ENCODE results near the gene PNMA6E. TPM values are rescaled to one million over a fixed set of nuclear protein-coding genes. Genes with fewer than 3 reads are reported as not detected.

PNMA6E gene
- total RNA-seq, 5 donors from 2014 or later (not counting 1 experiment from before 2014, with no cell fraction given) = not detected

DNA sequence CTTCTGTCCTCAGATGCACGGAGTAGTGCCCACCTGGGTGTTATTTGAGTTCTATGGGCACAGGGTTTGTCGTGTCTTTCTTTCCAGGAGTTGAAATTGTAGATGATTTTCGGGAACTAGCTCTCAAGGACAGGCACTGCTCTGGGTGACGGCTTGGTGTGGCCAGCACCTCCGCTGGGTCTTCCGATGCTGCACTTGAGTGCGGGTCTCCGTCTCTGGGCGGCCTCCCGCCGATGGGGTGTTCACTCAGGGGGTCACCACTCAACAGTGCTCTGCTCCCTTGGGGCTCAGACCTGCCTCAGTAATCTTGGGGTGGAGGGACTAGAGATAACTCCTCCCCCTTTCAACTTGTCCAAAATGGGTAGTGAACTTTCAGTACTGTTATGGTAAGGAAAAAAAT, 12.6 kb upstream of the PNMA6E start:
- no CpG with 5 or more reads among the region's 11 CpGs for WGBS (ENCODE audit: insufficient coverage)
- peak overlapping the region in 1 of 3 donors; percentile 34 for H3K4me3 Mint-ChIP-seq

DNA sequence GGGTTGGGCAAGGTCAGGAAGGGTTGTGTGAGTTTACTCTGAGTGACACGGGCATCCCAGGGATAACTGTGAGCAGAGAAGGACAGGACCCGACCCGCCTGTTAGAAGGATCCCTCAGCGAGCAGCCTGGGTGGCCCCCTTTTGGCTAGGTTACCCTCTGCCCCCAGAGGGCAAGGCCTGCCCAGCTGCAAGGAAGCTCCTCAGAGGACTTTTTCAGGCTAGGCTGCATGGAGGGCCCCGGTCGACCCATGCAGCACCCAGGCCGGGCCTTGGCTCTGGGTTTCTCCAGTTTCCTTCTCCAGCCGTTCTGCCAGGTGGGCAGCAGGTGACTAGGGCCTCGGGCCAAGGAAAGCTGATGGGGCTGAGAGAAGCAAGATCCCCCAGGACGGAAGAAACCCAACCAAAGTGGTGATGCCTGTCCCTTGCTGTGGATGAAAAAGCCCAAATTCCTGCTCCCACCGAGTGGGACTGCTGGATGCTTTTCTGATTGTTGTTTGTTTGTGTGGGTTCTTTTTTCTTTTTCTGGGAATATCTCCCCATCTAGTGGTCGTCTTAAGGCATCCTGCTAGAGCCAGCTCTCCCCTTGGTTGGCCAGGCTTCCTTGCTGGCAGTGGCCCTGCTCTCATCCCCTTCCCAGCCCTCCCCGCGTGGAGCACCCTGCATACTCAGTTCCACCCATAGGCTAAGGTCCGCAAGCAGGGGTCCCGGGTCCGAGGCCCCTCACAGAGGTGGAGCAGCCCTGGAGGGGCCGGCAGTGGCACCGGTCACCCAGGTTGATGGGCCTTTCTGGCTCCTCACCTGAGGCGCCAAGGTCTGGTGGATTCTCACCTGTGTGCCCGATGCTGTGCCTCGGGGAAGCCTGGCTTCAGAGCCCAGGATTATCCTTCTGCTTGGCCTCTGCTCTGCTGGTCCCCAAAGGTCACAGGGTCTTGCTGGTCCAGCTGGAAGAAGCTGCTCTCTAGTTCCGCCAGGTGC, 11.9 kb upstream of the PNMA6E start:
- H3K27me3 ChIP-seq (replicated peaks in 1 of 2; ENCODE audit: control insufficient read depth in 2 of 2, extremely low read depth in 1 of 2, insufficient read depth in 2 of 2, low read length in 1 of 2) = peaks cover 0 to 4% of the 10 kb centered on the region in 2 experiments
- H3K27ac Mint-ChIP-seq = no peak overlapping the region
- H3K27me3 Mint-ChIP-seq = peaks cover 2 to 11% of the 10 kb centered on the region in 2 donors
- H3K9me3 ChIP-seq = no peaks in the 10 kb centered on the region
- WGBS (ENCODE audit: insufficient coverage) = 96% methylated on average over 8 of the region's 23 CpGs
- ChIA-PET POLR2A (interaction anchor here in 1 of 2 donors (0.5 kb wide), 1 partner anchor 58 kb away, joined by 7 read pairs; no protein-coding TSS in a partner anchor), CTCF (no interaction called here)
- peaks cover 11 to 14% (median 12%) of the 10 kb centered on the region in 3 donors for H3K4me1 Mint-ChIP-seq
- H3K36me3 Mint-ChIP-seq = no peaks in the 10 kb centered on the region
- no peaks in the 10 kb centered on the region for H3K9me3 Mint-ChIP-seq
- peaks cover 0 to 12% of the 10 kb centered on the region in 2 experiments for H3K4me1 ChIP-seq (ENCODE audit: control insufficient read depth in 1 of 2, extremely low read depth in 1 of 2, insufficient read depth in 2 of 2, low read length in 2 of 2)
- H3K27ac ChIP-seq (ENCODE audit: low read length) = no peak overlapping the region
- H3K4me3 Mint-ChIP-seq = peak overlapping the region in 2 of 3 donors; percentile 66 to 75
- ATAC-seq (replicated peaks in 1 of 4) (no peak), DNase-seq (no peak)
- no peak overlapping the region for H3K4me3 ChIP-seq (ENCODE audit: control insufficient read depth in 1 of 2, extremely low read depth in 1 of 2, low read length in 1 of 2)
- H3K36me3 ChIP-seq (ENCODE audit: control insufficient read depth in 2 of 2, extremely low read depth in 1 of 2, insufficient read depth in 1 of 2, low read length in 1 of 2) = no peaks in the 10 kb centered on the region

More for the DNA sequence above, 12.6 kb upstream of the PNMA6E start:
- Histone ChIP-seq H3K36me3 (ENCODE audit: control insufficient read depth in 2 of 2, extremely low read depth in 1 of 2, insufficient read depth in 1 of 2, low read length in 1 of 2) (no peaks in the 10 kb centered on the region), H3K4me3 (ENCODE audit: control insufficient read depth in 1 of 2, extremely low read depth in 1 of 2, low read length in 1 of 2) (no peak overlapping the region), H3K4me1 (ENCODE audit: control insufficient read depth in 1 of 2, extremely low read depth in 1 of 2, insufficient read depth in 2 of 2, low read length in 2 of 2) (peaks cover 0 to 12% of the 10 kb centered on the region in 2 experiments), H3K27me3 (replicated peaks in 1 of 2; ENCODE audit: control insufficient read depth in 2 of 2, extremely low read depth in 1 of 2, insufficient read depth in 2 of 2, low read length in 1 of 2) (peaks cover 0 to 4% of the 10 kb centered on the region in 2 experiments), H3K9me3 (no peaks in the 10 kb centered on the region), H3K27ac (ENCODE audit: low read length) (no peak overlapping the region)
- H3K27me3 Mint-ChIP-seq = peaks cover 2 to 11% of the 10 kb centered on the region in 2 donors
- no peaks in the 10 kb centered on the region for H3K9me3 Mint-ChIP-seq
- ChIA-PET POLR2A (no interaction called here), CTCF (no interaction called here)
- DNase-seq (no peak), ATAC-seq (replicated peaks in 1 of 4) (no peak)
- H3K36me3 Mint-ChIP-seq = no peaks in the 10 kb centered on the region
- H3K27ac Mint-ChIP-seq = no peak overlapping the region
- H3K4me1 Mint-ChIP-seq = peaks cover 11 to 14% (median 12%) of the 10 kb centered on the region in 3 donors

DNA sequence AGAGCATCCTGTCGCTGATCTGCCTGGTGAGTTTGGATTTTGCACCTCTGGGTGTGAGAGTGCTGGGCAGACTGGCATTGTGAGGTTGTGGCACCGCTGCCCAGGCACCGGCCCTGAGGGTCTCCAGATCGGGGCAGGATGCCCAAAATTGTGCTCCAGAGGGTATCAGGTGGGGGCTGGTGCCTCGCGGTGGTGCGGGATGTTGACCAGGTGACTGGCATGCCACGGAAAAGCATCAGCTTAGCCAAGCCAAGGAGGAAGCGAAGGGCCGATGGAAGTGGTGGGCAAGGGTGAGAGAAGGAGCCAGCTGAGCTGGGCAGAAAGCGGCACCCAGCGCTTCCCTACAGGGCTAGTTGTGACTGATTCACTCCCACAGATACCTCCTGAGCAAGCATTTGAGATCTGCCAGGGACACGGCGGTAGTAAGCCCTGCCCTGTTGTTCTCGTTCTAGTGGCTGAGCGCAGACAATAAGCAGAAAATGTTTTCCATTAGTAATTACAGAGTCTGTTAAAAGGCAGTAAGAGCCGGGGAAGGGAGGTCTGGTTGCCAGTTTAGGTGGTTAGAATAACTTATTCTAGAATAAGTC, 10.9 kb upstream of the PNMA6E start:
- Histone ChIP-seq H3K4me1 (ENCODE audit: control insufficient read depth in 1 of 2, extremely low read depth in 1 of 2, insufficient read depth in 2 of 2, low read length in 2 of 2) (peaks cover 0 to 12% of the 10 kb centered on the region in 2 experiments), H3K36me3 (ENCODE audit: control insufficient read depth in 2 of 2, extremely low read depth in 1 of 2, insufficient read depth in 1 of 2, low read length in 1 of 2) (no peaks in the 10 kb centered on the region), H3K27ac (ENCODE audit: low read length) (no peak overlapping the region), H3K9me3 (no peaks in the 10 kb centered on the region), H3K4me3 (ENCODE audit: control insufficient read depth in 1 of 2, extremely low read depth in 1 of 2, low read length in 1 of 2) (peak overlapping the region; percentile 45 to 54), H3K27me3 (replicated peaks in 1 of 2; ENCODE audit: control insufficient read depth in 2 of 2, extremely low read depth in 1 of 2, insufficient read depth in 2 of 2, low read length in 1 of 2) (peaks cover 0 to 4% of the 10 kb centered on the region in 2 experiments)
- Mint-ChIP-seq H3K36me3 (no peaks in the 10 kb centered on the region), H3K27me3 (peaks cover 2 to 8% of the 10 kb centered on the region in 2 donors), H3K4me1 (peaks cover 11 to 14% (median 12%) of the 10 kb centered on the region in 3 donors), H3K27ac (no peak overlapping the region), H3K9me3 (no peaks in the 10 kb centered on the region), H3K4me3 (peak overlapping the region; percentile 66 to 76 (median 75))
- ATAC-seq (replicated peaks in 1 of 4) = no peak
- ChIA-PET POLR2A (interaction anchor here in 1 of 2 donors (0.5 kb wide), 1 partner anchor 59 kb away, joined by 7 read pairs; no protein-coding TSS in a partner anchor), CTCF (no interaction called here)
- no peak for DNase-seq
- WGBS (ENCODE audit: insufficient coverage) = no CpG with 5 or more reads among the region's 17 CpGs

DNA sequence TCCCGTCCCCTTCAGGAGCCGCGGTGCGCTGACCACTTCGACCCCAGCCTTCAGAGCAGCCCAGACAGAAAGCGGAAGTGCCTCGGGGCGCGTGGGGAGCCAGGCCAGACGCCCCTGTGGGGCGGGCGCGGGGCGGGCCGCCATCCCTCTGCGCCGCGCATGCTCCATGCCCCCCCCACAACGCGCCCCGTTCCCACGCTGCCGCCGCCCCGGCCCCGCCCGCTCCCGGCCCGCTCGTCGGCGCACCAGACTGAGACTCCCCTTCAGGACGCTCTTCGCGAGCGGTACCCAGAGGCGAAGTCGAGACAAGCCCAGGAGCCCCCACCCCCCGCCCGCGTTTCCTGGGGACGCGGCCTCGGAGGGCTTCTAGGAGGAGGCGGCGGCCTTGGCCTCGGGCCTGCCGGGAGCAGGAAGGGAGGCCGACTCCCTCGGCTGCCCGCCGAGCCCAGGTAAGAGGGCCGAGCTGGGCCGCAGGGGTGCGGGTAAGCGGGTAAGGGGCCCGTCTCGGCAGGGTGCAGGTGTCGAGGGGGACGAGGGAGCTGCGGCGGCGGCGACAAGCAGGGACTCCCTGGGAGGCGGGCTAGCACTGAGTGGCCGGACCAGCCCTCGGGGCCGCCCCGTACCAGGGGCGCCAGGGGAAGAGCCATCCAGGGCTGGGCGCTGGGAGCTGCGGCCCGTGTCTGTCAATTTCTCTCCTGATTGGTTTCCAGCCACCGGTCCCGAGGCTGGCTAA, 10.3 kb upstream of the PNMA6E start, which contains the start of gene ZFP92:
TSS of gene ZFP92 (plus strand) at position 218 of the 733 bp plus-strand sequence. CDS start 6,851 bp downstream, outside the sequence.
- H3K27ac Mint-ChIP-seq = no peak within 1 kb of the TSS
- peak within 1 kb of the TSS; percentile 68 to 76 (median 75) for H3K4me3 Mint-ChIP-seq
- H3K4me1 ChIP-seq (ENCODE audit: control insufficient read depth in 1 of 2, extremely low read depth in 1 of 2, insufficient read depth in 2 of 2, low read length in 2 of 2) = peaks cover 0 to 12% of the 10 kb centered on the region in 2 experiments
- no peaks in the 10 kb centered on the region for H3K9me3 Mint-ChIP-seq
- peaks cover 11 to 14% (median 12%) of the 10 kb centered on the region in 3 donors for H3K4me1 Mint-ChIP-seq
- peak; percentile 64 to 84 (median 70) for ATAC-seq (replicated peaks in 1 of 4)
- peak in 29 of 35 experiments; percentile 4 to 58 (median 23) for DNase-seq
- ChIA-PET CTCF (no interaction called here), POLR2A (no interaction called here)
- peaks cover 2 to 8% of the 10 kb centered on the region in 2 donors for H3K27me3 Mint-ChIP-seq
- WGBS (ENCODE audit: insufficient coverage) = 1% methylated on average over 32 of the region's 75 CpGs
- H3K9me3 ChIP-seq = no peaks in the 10 kb centered on the region
- peak within 1 kb of the TSS; percentile 45 to 54 for H3K4me3 ChIP-seq (ENCODE audit: control insufficient read depth in 1 of 2, extremely low read depth in 1 of 2, low read length in 1 of 2)
- no peak within 1 kb of the TSS for H3K27ac ChIP-seq (ENCODE audit: low read length)
- H3K27me3 ChIP-seq (replicated peaks in 1 of 2; ENCODE audit: control insufficient read depth in 2 of 2, extremely low read depth in 1 of 2, insufficient read depth in 2 of 2, low read length in 1 of 2) = peaks cover 0 to 4% of the 10 kb centered on the region in 2 experiments
- H3K36me3 ChIP-seq (ENCODE audit: control insufficient read depth in 2 of 2, extremely low read depth in 1 of 2, insufficient read depth in 1 of 2, low read length in 1 of 2) = no peaks in the 10 kb centered on the region
- H3K36me3 Mint-ChIP-seq = no peaks in the 10 kb centered on the region

DNA sequence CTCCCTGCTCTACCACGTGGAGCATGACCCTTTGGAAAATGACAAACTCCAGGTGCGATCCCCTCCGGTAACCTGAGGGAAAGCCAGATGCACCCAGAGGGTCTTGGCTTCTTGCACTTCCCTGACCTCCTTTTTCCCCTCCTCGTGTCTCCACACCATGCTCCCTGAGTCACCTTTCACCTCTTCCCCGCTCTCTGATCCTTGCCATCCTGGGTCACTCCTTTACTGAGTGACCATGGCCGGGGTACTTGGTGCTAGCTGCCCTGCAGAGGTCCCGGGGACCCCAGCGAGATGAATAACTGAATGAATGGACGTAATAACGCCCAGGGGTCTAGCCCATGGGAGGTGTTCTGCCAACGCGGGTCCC, 9.7 kb upstream of the PNMA6E start:
- 83% methylated on average over 4 of the region's 12 CpGs for WGBS (ENCODE audit: insufficient coverage)
- H3K36me3 ChIP-seq (ENCODE audit: control insufficient read depth in 2 of 2, extremely low read depth in 1 of 2, insufficient read depth in 1 of 2, low read length in 1 of 2) = no peaks in the 10 kb centered on the region
- CTCF ChIA-PET = no interaction called here
- H3K4me1 Mint-ChIP-seq = peaks cover 11 to 14% (median 12%) of the 10 kb centered on the region in 3 donors
- peaks cover 0 to 12% of the 10 kb centered on the region in 2 experiments for H3K4me1 ChIP-seq (ENCODE audit: control insufficient read depth in 1 of 2, extremely low read depth in 1 of 2, insufficient read depth in 2 of 2, low read length in 2 of 2)
- H3K9me3 Mint-ChIP-seq = no peaks in the 10 kb centered on the region
- peak overlapping the region; percentile 68 to 75 (median 72) for H3K4me3 Mint-ChIP-seq
- no peak for ATAC-seq (replicated peaks in 1 of 4)
- H3K27ac Mint-ChIP-seq = no peak overlapping the region
- POLR2A ChIA-PET = no interaction called here
- H3K27ac ChIP-seq (ENCODE audit: low read length) = no peak overlapping the region
- H3K36me3 Mint-ChIP-seq = no peaks in the 10 kb centered on the region
- H3K9me3 ChIP-seq = no peaks in the 10 kb centered on the region
- peaks cover 2 to 13% of the 10 kb centered on the region in 2 donors for H3K27me3 Mint-ChIP-seq
- H3K4me3 ChIP-seq (ENCODE audit: control insufficient read depth in 1 of 2, extremely low read depth in 1 of 2, low read length in 1 of 2) = peak overlapping the region; percentile 5 to 45
- no peak for DNase-seq
- peaks cover 0 to 4% of the 10 kb centered on the region in 2 experiments for H3K27me3 ChIP-seq (replicated peaks in 1 of 2; ENCODE audit: control insufficient read depth in 2 of 2, extremely low read depth in 1 of 2, insufficient read depth in 2 of 2, low read length in 1 of 2)

DNA sequence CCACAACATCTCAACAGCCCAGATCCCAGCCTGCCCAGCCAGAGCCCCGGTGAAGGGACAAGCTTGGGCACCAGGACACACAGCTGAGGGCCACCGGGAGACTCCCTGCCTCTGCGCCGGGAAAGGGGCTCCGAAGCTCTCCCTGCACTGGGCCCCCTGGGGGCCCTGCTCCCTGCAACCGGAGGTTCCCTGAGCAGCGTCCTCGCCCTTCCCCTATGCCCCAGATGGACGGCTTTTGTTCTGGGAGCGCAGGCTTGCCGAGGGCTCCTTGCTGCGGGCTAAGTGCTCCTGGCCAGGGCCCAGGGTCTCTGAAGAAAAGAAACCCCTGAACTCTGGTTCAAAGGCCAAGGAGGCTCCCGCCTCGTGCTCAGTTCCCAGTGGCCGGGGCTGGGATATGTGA, 9.2 kb upstream of the PNMA6E start:
- 98% methylated on average over 9 of the region's 15 CpGs for WGBS (ENCODE audit: insufficient coverage)
- H3K9me3 Mint-ChIP-seq = no peaks in the 10 kb centered on the region
- ATAC-seq (replicated peaks in 1 of 4) (no peak), DNase-seq (no peak)
- no peak overlapping the region for H3K27ac ChIP-seq (ENCODE audit: low read length)
- H3K4me3 ChIP-seq (ENCODE audit: control insufficient read depth in 1 of 2, extremely low read depth in 1 of 2, low read length in 1 of 2) = no peak overlapping the region
- no peak overlapping the region for H3K27ac Mint-ChIP-seq
- peaks cover 0 to 12% of the 10 kb centered on the region in 2 experiments for H3K4me1 ChIP-seq (ENCODE audit: control insufficient read depth in 1 of 2, extremely low read depth in 1 of 2, insufficient read depth in 2 of 2, low read length in 2 of 2)
- H3K27me3 ChIP-seq (replicated peaks in 1 of 2; ENCODE audit: control insufficient read depth in 2 of 2, extremely low read depth in 1 of 2, insufficient read depth in 2 of 2, low read length in 1 of 2) = peaks cover 0 to 4% of the 10 kb centered on the region in 2 experiments
- ChIA-PET CTCF (no interaction called here), POLR2A (no interaction called here)
- H3K36me3 ChIP-seq (ENCODE audit: control insufficient read depth in 2 of 2, extremely low read depth in 1 of 2, insufficient read depth in 1 of 2, low read length in 1 of 2) = no peaks in the 10 kb centered on the region
- H3K4me3 Mint-ChIP-seq = peak overlapping the region in 2 of 3 donors; percentile 21 to 75
- H3K9me3 ChIP-seq = no peaks in the 10 kb centered on the region
- peaks cover 2 to 14% of the 10 kb centered on the region in 2 donors for H3K27me3 Mint-ChIP-seq
- no peaks in the 10 kb centered on the region for H3K36me3 Mint-ChIP-seq
- peaks cover 11 to 14% (median 12%) of the 10 kb centered on the region in 3 donors for H3K4me1 Mint-ChIP-seq

All from T-cell (primary cell).